Kidney (tissue), 22 donors: ENCODE data around the gene SCFD2. TPM values are rescaled to one million over a fixed set of nuclear protein-coding genes. Genes with fewer than 3 reads are reported as not detected.
A peak's percentile ranks its signal among the peaks of the same experiment; 100 is the strongest.
"Not testable (repeated sequence)": the region's sequence is repeated elsewhere in the genome, so short reads cannot be mapped to it uniquely, and the experiment has no call there.

ENCODE experiments used
- DNase-seq, 5 donors: peaks; one replicate each; pipeline ENCODE4 v3.0.0-alpha.2; 2013 to 2020
- FAIRE-seq: peaks from 2 replicates; lab custom pipeline; 2012; peaks lifted over from hg19 to GRCh38; lab: Jason Lieb, UNC
- H3K27ac ChIP-seq, 2 donors: one replicate each; pipeline ENCODE4 v1.7.0; 2013; ENCODE audit warnings: low read depth in 2 of 2, low read length in 2 of 2, inconsistent platforms in 1 of 2
- H3K27me3 ChIP-seq: one replicate; pipeline ENCODE4 v1.7.1; 2013; ENCODE audit warnings: low read length, inconsistent platforms; ENCODE audit not compliant: control insufficient read depth, insufficient read depth
- H3K36me3 ChIP-seq, 3 donors: one replicate each; pipeline versions ENCODE4 v1.7.0 to v1.7.1; 2013; ENCODE audit warnings: low read length in 3 of 3, control low read depth in 1 of 3, inconsistent platforms in 1 of 3; ENCODE audit not compliant: insufficient read depth in 3 of 3, control insufficient read depth in 2 of 3
- H3K4me1 ChIP-seq, 3 donors: one replicate each; pipeline versions ENCODE4 v1.7.0 to v1.7.1; 2013; ENCODE audit warnings: low read length in 3 of 3, inconsistent platforms in 1 of 3, low read depth in 1 of 3; ENCODE audit not compliant: control insufficient read depth in 2 of 3, insufficient read depth in 2 of 3
- H3K4me3 ChIP-seq, 3 donors: one replicate each; pipeline versions ENCODE4 v1.7.0 to v1.8.1; 2013; ENCODE audit warnings: low read length in 3 of 3, control low read depth in 1 of 3, inconsistent platforms in 1 of 3
- H3K9ac ChIP-seq, 3 donors: one replicate each; pipeline versions ENCODE4 v1.7.0 to v1.7.1; 2013; ENCODE audit warnings: low read length in 3 of 3, control low read depth in 1 of 3, inconsistent platforms in 1 of 3
- H3K9me3 ChIP-seq, 3 donors: one replicate each; pipeline versions ENCODE4 v1.7.0 to v1.7.1; 2013; ENCODE audit warnings: low read length in 3 of 3, control low read depth in 1 of 3, inconsistent platforms in 1 of 3; ENCODE audit not compliant: control insufficient read depth in 2 of 3, insufficient read depth in 1 of 3
- intact Hi-C: fragments of 100-400 bp; cut with DNase I; formaldehyde crosslinking; loops from one replicate; pipeline ENCODE4 v1.11.1; 2022
- long read RNA-seq, 10 donors: library from polyadenylated mRNA in 1 of 10; unstranded in 1 of 10; transcript quantifications; one replicate each; pipeline ENCODE4 v2.0.0 and lab custom pipeline, GENCODE V29; 2021 to 2026
- polyA plus RNA-seq: library from polyadenylated mRNA; stranded (reverse); fragments of 350-450 nt; fragmentation: Illumina TruSeq; extraction: RNeasy Lipid Tissue Mini Kit (QIAGEN cat#74804); gene quantifications from one replicate; pipeline ENCODE4 v1.2.3, GENCODE V29; 2014; ENCODE audit warnings: low read depth, low replicate concordance; ENCODE audit not compliant: insufficient read depth
- total RNA-seq: library from RNA; stranded (reverse); fragmentation: NEBNext Ultra II Directional; extraction: Animal tissue kit (Norgen Biotek cat#: 25700); gene quantifications from one replicate; pipeline ENCODE4 v1.2.1, GENCODE V29; 2021
- TF ChIP-seq, protein P1 (sequence below): IDR thresholded peaks from 3 replicates; pipeline ENCODE4 v1.5.1; 2012; ENCODE audit warnings: mild to moderate bottlenecking, moderate library complexity, borderline replicate concordance; ENCODE audit not compliant: insufficient read depth; ENCODE audit errors: extremely low read depth
- donor health status: control.
- donor health status: control.
- donor health status: control.
- donor health status: control.
- donor health status: control.
- donor health status: DM: yes; HTN: yes; CAD: no.
- donor health status: Normal renal cell carcinoma (clear cell type).

The SCFD2 gene
- total RNA-seq (20.8 TPM), polyA plus RNA-seq (6.1 TPM)
- long read RNA-seq, donor 1, partial matches to known transcripts: 5 of 5 reads
- long read RNA-seq, donor 1, other reads (novel, unspliced or antisense): 0 of 5 reads
- long read RNA-seq, donor 2, partial matches to known transcripts: 11 of 11 reads
- long read RNA-seq, donor 2, other reads (novel, unspliced or antisense): 0 of 11 reads
- long read RNA-seq, donor 3, partial matches to known transcripts: 11 of 11 reads
- long read RNA-seq, donor 3, other reads (novel, unspliced or antisense): 0 of 11 reads
- long read RNA-seq, donor 4, partial matches to known transcripts: 46 of 61 reads
- long read RNA-seq, donor 4, other reads (novel, unspliced or antisense): 15 of 61 reads
- long read RNA-seq, donor 5: 0 reads
- long read RNA-seq, donor 6, partial matches to known transcripts: 6 of 6 reads
- long read RNA-seq, donor 6, other reads (novel, unspliced or antisense): 0 of 6 reads
- long read RNA-seq, donor 7, partial matches to known transcripts: 0 of 1 reads
- long read RNA-seq, donor 7, other reads (novel, unspliced or antisense): 1 of 1 reads
- long read RNA-seq, donor 8: 0 reads
- long read RNA-seq, donor 9, partial matches to known transcripts: 5 of 5 reads
- long read RNA-seq, donor 9, other reads (novel, unspliced or antisense): 0 of 5 reads
- long read RNA-seq, donor 10, partial matches to known transcripts: 59 of 64 reads
- long read RNA-seq, donor 10, other reads (novel, unspliced or antisense): 5 of 64 reads

DNA sequence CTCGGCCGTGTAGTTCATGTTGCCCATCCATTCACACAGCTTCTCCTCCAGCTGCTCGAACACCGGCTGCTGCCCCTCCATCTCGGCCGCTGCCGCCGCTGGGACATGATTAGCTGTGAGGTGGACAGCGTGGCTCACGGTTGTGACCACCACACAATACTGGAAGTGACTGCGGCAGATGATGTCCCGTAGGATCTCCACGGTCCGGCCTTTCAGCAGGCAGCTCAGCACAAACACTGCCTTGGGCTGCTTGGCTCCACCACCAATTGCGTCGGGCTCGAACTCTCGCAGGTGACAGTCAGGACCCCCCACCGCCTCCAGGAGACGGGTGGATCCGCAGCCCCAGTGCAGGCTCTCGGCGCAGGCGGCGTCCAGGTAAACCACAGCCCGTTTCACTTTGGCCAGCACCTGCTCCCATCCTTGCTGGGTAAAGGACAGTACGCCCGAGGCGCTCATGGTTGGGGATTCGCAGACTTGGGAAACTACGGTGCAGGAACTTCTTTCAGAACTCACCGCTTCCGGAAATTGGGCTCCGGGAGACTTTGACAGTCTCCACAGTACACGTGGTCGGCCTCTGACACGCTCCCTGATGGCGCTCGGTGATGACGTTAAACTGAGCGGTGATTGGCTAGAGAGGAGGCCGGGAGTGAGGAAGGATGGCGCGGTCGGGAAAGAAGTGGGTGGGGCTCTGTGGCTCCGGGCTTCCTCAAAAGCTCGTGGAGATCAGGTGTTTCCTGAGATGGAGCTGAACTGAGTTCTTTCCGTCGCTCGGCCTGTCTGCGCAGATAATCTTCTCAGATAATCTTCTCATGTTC is at the start of gene SCFD2:
TSS of gene SCFD2 (minus strand) at position 576 of the 815 bp plus-strand sequence.
- peak within 1 kb of the TSS; percentile 0 to 59 for H3K27ac ChIP-seq
- no peaks in the 10 kb centered on the region for H3K9me3 ChIP-seq
- peak within 1 kb of the TSS; percentile 73 to 83 (median 81) for H3K9ac ChIP-seq
- no peaks in the 10 kb centered on the region for H3K27me3 ChIP-seq
- DNase-seq: peak; percentile 97 to 99 (median 99)
- peak; percentile 32 for FAIRE-seq
- no peaks in the 10 kb centered on the region for H3K36me3 ChIP-seq
- intact Hi-C loops: no loop called here
- TF ChIP-seq, protein P1, sequence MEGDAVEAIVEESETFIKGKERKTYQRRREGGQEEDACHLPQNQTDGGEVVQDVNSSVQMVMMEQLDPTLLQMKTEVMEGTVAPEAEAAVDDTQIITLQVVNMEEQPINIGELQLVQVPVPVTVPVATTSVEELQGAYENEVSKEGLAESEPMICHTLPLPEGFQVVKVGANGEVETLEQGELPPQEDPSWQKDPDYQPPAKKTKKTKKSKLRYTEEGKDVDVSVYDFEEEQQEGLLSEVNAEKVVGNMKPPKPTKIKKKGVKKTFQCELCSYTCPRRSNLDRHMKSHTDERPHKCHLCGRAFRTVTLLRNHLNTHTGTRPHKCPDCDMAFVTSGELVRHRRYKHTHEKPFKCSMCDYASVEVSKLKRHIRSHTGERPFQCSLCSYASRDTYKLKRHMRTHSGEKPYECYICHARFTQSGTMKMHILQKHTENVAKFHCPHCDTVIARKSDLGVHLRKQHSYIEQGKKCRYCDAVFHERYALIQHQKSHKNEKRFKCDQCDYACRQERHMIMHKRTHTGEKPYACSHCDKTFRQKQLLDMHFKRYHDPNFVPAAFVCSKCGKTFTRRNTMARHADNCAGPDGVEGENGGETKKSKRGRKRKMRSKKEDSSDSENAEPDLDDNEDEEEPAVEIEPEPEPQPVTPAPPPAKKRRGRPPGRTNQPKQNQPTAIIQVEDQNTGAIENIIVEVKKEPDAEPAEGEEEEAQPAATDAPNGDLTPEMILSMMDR: no peak
- peaks cover 0 to 10% (median 7%) of the 10 kb centered on the region in 3 donors for H3K4me1 ChIP-seq
- peak within 1 kb of the TSS; percentile 89 to 96 (median 93) for H3K4me3 ChIP-seq

DNA sequence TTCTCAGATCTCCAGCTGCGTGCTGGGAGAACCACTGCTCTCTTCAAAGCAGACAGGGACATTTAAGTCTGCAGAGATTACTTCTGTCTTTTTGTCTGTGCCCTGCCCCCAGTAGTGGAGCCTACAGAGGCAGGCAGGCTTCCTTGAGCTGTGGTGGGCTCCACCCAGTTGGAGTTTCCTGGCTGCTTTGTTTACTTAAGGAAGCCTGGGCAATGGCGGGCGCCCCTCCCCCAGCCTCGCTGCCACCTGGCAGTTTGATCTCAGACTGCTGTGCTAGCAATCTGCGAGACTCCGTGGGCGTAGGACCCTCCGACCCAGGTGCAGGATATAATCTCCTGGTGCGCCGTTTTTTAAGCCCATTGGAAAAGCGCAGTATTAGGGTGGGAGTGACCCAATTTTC is 43.6 kb upstream of the SCFD2 start:
- H3K36me3 ChIP-seq, FAIRE-seq, DNase-seq, H3K4me1 ChIP-seq, H3K9ac ChIP-seq, H3K27me3 ChIP-seq, H3K9me3 ChIP-seq, intact Hi-C loops, H3K27ac ChIP-seq, H3K4me3 ChIP-seq: not testable (repeated sequence)

DNA sequence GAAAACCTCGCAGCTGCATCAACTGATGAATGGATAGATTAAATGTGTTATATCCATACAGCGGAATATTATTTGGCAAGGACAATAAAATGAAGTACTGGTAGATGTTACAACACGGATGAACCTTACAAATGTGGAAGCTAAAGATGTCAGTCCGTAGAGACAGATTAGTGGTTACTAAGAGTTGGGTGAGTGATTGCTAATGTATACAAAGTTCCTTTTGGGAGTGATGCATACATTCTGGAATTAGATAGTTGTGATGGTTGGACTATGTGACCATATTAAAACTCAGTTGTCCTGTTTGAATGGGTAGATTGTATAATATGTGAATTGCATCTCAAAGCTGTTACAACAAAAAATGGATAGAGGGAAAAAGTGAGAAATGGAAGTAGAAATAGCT is 14.4 kb upstream of the SCFD2 start:
- H3K4me3 ChIP-seq: no peak overlapping the region
- H3K27me3 ChIP-seq: no peaks in the 10 kb centered on the region
- H3K9me3 ChIP-seq: no peaks in the 10 kb centered on the region
- H3K27ac ChIP-seq: no peak overlapping the region
- no peak overlapping the region for H3K9ac ChIP-seq
- DNase-seq (no peak), FAIRE-seq (no peak)
- peaks cover 0 to 2% (median 0%) of the 10 kb centered on the region in 3 donors for H3K4me1 ChIP-seq
- intact Hi-C loops: no loop called here
- TF ChIP-seq, protein P1: no peak
- peaks cover 0 to 3% (median 3%) of the 10 kb centered on the region in 3 donors for H3K36me3 ChIP-seq
